ENCODE measurements around the gene HOXD4. TPM values are rescaled to one million over a fixed set of nuclear protein-coding genes. Genes with fewer than 3 reads are reported as not detected.

Gene HOXD4
- total RNA-seq, 1 donor = 1.1 TPM

GRCh38 chr2:176164201-176164600 lies 12.9 kb downstream of the HOXD4 start:
- DNase-seq (ENCODE audit: low read depth) = no peak
- TF ChIP-seq, protein P1, sequence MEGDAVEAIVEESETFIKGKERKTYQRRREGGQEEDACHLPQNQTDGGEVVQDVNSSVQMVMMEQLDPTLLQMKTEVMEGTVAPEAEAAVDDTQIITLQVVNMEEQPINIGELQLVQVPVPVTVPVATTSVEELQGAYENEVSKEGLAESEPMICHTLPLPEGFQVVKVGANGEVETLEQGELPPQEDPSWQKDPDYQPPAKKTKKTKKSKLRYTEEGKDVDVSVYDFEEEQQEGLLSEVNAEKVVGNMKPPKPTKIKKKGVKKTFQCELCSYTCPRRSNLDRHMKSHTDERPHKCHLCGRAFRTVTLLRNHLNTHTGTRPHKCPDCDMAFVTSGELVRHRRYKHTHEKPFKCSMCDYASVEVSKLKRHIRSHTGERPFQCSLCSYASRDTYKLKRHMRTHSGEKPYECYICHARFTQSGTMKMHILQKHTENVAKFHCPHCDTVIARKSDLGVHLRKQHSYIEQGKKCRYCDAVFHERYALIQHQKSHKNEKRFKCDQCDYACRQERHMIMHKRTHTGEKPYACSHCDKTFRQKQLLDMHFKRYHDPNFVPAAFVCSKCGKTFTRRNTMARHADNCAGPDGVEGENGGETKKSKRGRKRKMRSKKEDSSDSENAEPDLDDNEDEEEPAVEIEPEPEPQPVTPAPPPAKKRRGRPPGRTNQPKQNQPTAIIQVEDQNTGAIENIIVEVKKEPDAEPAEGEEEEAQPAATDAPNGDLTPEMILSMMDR (IDR thresholded peaks at IDR 0.05; ENCODE audit: insufficient read depth, low read length) = no peak
- no peak overlapping the region for H3K4me3 ChIP-seq (ENCODE audit: low read depth, low read length)

DNA sequence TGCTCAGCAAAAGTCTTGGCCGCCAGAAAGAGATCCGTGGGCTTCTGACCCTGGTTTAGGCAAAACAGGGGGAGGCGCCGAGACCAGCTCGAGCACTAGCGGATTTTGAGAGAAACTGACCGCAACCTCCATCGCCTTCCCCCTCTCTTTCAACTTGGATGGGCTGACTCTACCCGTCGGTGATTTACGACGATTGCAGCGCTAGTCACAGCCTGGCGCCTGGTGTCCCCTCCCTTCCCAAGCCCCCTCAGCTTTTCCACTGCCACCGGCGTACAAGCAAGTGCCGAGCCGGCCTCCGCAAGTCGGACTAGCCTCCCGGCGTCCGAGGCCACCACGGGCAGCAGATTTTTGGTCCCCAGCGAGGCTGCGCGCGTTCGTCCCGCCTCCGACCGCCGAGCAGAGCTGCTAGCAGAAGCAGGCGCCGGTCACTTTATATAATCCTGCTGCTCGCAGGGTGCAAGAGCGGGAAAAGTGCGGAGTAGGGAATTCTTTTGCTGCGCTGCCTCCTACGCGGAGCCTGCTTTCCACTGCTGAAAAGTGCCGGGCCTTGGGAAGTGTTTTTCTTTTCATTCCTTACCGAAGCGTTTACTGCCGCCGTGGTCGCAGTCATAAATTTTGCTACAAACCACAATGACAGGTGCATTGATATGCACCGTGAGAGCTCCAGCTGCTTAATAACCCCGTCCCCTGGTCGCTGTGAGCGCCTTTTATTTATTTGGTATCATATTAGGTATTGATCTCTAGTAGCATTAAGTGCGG lies 13.4 kb downstream of the HOXD4 start:
- H3K4me3 ChIP-seq (ENCODE audit: low read depth, low read length) = no peak overlapping the region
- TF ChIP-seq, protein P1 (IDR thresholded peaks at IDR 0.05; ENCODE audit: insufficient read depth, low read length) = no peak
- DNase-seq (ENCODE audit: low read depth) = no peak

DNA sequence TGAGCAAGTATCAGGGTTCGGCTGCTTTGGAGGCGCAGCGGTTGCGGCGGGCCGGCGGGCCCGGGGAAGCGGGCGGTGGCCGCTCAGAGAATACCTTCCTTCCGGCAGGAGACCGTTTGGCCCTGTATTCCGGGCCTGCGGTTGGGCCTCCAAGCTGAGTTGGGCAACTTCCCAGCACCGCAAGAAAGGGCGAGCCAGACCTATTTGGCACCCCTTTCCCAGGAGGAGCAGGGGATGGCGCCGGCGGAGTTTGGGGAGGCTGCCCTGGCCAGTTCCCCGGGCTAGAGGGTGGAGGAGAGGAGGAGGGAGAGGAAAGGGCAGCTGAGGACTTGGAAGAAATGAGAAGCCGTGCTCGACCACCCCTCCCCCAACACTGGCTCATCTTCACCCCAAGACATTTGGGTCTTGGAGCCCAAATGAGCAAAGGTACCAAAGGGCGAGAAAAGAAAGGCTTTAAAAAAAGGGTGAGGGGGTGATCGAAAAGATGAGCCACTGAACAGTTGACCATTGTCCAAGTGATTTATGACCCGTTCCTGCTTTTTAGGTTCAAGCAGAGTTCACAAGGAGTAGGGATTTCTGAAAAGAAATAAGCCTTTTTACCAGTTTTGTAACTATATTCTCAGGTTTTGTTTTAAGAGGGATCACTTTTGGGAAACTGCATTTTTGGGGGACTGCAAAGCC lies 14.2 kb downstream of the HOXD4 start:
- TF ChIP-seq, protein P1 (IDR thresholded peaks at IDR 0.05; ENCODE audit: insufficient read depth, low read length) = no peak
- no peak overlapping the region for H3K4me3 ChIP-seq (ENCODE audit: low read depth, low read length)
- DNase-seq (ENCODE audit: low read depth) = no peak

DNA sequence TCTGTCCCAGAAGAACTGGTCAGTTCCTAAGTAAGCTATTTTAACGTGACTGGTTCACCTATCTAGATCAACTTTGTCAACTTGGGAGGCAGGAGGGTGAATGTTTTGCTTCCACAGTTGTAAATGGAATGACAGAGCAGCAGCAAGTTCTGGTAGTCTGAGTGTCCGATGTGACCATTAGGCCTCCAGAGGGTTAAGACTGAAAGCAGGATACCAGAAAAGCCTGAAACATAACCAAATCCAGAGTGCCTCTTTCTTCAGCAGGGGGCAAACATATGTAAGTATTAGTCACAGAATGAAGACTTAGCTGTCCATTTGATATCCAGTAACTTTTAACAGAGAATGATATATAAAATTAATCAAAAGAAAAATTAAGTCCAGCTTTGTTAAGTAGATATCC lies 14.9 kb downstream of the HOXD4 start:
- H3K4me3 ChIP-seq (ENCODE audit: low read depth, low read length) = no peak overlapping the region
- TF ChIP-seq, protein P1 (IDR thresholded peaks at IDR 0.05; ENCODE audit: insufficient read depth, low read length) = no peak
- no peak for DNase-seq (ENCODE audit: low read depth)

- no peak for DNase-seq (ENCODE audit: low read depth)
- H3K4me3 ChIP-seq (ENCODE audit: low read depth, low read length) = no peak overlapping the region
- TF ChIP-seq, protein P1 (IDR thresholded peaks at IDR 0.05; ENCODE audit: insufficient read depth, low read length) = no peak
Observed at GRCh38 chr2:176167398-176167797, 16.0 kb downstream of the HOXD4 start.

DNA sequence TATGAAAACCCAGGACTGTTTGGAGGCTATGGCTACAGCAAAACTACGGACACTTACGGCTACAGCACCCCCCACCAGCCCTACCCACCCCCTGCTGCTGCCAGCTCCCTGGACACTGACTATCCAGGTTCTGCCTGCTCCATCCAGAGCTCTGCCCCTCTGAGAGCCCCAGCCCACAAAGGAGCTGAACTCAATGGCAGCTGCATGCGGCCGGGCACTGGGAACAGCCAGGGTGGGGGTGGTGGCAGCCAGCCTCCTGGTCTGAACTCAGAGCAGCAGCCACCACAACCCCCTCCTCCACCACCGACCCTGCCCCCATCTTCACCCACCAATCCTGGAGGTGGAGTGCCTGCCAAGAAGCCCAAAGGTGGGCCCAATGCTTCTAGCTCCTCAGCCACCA lies 17.8 kb downstream of the HOXD4 start:
- TF ChIP-seq, protein P1 (IDR thresholded peaks at IDR 0.05; ENCODE audit: insufficient read depth, low read length) = no peak
- no peak overlapping the region for H3K4me3 ChIP-seq (ENCODE audit: low read depth, low read length)
- no peak for DNase-seq (ENCODE audit: low read depth)
